GM23338 (cell line): ENCODE measurements around the gene HHAT.

Source experiments
- EZH2 ChIP-seq: fragments of 200-600 bp; sonication (generic); IDR thresholded peaks from one replicate; pipeline ENCODE4 v1.8.0; 2017; ENCODE audit warnings: antibody characterized with exemption, mild to moderate bottlenecking, low read depth; ENCODE audit not compliant: unreplicated experiment
- EZH2phosphoT487 ChIP-seq: fragments of 200-600 bp; sonication (generic); IDR thresholded peaks from one replicate; pipeline ENCODE4 v1.8.1; 2018; ENCODE audit warnings: antibody characterized with exemption; ENCODE audit not compliant: unreplicated experiment
- JUNB ChIP-seq: IDR thresholded peaks from one replicate; pipeline ENCODE4 v1.6.1; 2016; ENCODE audit warnings: antibody characterized with exemption; ENCODE audit not compliant: unreplicated experiment
- POLR2AphosphoS5 ChIP-seq: IDR thresholded peaks from 2 replicates; pipeline ENCODE4 v1.6.1; 2016; ENCODE audit warnings: antibody characterized with exemption, low read depth
- ZNF331 ChIP-seq: fragments of 250-450 bp; sonication (Bioruptor Pico); IDR thresholded peaks from 2 replicates; pipeline ENCODE4 v1.5.0; 2020; ENCODE audit warnings: low read depth, mild to moderate bottlenecking, moderate library complexity
- TF ChIP-seq, protein P1 (sequence below), 2 experiments: fragments of 200-600 bp in 1 of 2; sonication (generic) in 1 of 2; conservative IDR thresholded peaks; 2 replicates each; pipeline versions ENCODE4 v1.5.1 to v1.6.1; 2016 to 2017; ENCODE audit warnings: antibody characterized with exemption in 2 of 2, low read depth in 2 of 2, mild to moderate bottlenecking in 2 of 2, moderate library complexity in 1 of 2
- TF ChIP-seq, protein P2 (sequence below): IDR thresholded peaks from one replicate; pipeline ENCODE4 v1.6.1; 2018; ENCODE audit warnings: antibody characterized with exemption; ENCODE audit not compliant: unreplicated experiment

DNA sequence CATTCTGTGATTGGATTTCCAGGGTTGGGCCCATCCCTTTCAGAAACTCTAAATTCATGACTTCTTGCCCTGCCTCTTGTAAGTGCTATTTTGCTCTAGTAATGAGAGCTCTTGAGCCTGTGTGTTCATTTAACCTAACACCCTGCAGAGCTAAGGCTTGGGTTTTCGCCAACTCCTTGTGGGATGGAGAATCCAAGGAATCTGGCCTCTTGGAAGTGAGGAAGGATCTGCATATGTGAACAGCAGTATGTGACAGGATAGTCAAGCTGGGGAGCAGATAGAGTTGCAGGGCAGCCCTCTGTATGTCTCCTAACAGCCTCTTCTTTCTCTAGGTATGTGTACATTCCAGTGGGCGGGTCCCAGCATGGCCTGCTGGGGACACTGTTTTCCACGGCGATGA is 258.9 kb downstream of the HHAT start:
- TF ChIP-seq, protein P1, sequence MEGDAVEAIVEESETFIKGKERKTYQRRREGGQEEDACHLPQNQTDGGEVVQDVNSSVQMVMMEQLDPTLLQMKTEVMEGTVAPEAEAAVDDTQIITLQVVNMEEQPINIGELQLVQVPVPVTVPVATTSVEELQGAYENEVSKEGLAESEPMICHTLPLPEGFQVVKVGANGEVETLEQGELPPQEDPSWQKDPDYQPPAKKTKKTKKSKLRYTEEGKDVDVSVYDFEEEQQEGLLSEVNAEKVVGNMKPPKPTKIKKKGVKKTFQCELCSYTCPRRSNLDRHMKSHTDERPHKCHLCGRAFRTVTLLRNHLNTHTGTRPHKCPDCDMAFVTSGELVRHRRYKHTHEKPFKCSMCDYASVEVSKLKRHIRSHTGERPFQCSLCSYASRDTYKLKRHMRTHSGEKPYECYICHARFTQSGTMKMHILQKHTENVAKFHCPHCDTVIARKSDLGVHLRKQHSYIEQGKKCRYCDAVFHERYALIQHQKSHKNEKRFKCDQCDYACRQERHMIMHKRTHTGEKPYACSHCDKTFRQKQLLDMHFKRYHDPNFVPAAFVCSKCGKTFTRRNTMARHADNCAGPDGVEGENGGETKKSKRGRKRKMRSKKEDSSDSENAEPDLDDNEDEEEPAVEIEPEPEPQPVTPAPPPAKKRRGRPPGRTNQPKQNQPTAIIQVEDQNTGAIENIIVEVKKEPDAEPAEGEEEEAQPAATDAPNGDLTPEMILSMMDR (conservative IDR thresholded peaks at IDR 0.05; ENCODE audit: low read depth in 2 of 2): no peak
- TF ChIP-seq POLR2AphosphoS5: no peak
- no peak for TF ChIP-seq EZH2phosphoT487
- TF ChIP-seq EZH2: no peak
- no peak for TF ChIP-seq ZNF331 (CRISPR knock-in tag)
- no peak for TF ChIP-seq JUNB
- TF ChIP-seq, protein P2, sequence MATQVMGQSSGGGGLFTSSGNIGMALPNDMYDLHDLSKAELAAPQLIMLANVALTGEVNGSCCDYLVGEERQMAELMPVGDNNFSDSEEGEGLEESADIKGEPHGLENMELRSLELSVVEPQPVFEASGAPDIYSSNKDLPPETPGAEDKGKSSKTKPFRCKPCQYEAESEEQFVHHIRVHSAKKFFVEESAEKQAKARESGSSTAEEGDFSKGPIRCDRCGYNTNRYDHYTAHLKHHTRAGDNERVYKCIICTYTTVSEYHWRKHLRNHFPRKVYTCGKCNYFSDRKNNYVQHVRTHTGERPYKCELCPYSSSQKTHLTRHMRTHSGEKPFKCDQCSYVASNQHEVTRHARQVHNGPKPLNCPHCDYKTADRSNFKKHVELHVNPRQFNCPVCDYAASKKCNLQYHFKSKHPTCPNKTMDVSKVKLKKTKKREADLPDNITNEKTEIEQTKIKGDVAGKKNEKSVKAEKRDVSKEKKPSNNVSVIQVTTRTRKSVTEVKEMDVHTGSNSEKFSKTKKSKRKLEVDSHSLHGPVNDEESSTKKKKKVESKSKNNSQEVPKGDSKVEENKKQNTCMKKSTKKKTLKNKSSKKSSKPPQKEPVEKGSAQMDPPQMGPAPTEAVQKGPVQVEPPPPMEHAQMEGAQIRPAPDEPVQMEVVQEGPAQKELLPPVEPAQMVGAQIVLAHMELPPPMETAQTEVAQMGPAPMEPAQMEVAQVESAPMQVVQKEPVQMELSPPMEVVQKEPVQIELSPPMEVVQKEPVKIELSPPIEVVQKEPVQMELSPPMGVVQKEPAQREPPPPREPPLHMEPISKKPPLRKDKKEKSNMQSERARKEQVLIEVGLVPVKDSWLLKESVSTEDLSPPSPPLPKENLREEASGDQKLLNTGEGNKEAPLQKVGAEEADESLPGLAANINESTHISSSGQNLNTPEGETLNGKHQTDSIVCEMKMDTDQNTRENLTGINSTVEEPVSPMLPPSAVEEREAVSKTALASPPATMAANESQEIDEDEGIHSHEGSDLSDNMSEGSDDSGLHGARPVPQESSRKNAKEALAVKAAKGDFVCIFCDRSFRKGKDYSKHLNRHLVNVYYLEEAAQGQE: no peak
